HCT116 (cell line): ENCODE measurements around the gene KRTAP10-11. TPM values are rescaled to one million over a fixed set of nuclear protein-coding genes. Genes with fewer than 3 reads are reported as not detected.

Experiments
- ATAC-seq: fragments of 200-7000 bp; cut with Tn5 transposase; 2 replicates; pipeline ENCODE4 v1.9.1; 2020; ENCODE audit warnings: mild to moderate bottlenecking, moderate library complexity
- BruUV-seq: library from RNA; stranded (reverse); fragments of 400-500 nt; replicated peaks from 2 replicates; lab custom pipeline; 2021; lab: Mats Ljungman, UMichigan
- CTCF ChIA-PET: fragments of 300-600 bp; sonication (Branson Sonifier 250); formaldehyde crosslinking; loops from one replicate; lab custom pipeline; 2021; ENCODE audit warnings: antibody characterized with exemption; lab: Charles Lee
- POLR2A ChIA-PET: fragments of 300-600, 350-600 bp; sonication (Branson Sonifier 250); formaldehyde crosslinking; loops from one replicate; lab custom pipeline; 2021; ENCODE audit warnings: antibody characterized with exemption; lab: Charles Lee
- RAD21 ChIA-PET, 2 experiments: fragments of 300-600 bp; sonication (Branson Sonifier 250); formaldehyde crosslinking; loops; one replicate each; lab custom pipeline; 2023; ENCODE audit warnings: low total read pairs in 2 of 2; ENCODE audit not compliant: uncharacterized antibody in 2 of 2, unreplicated experiment in 2 of 2, low non-redundant PET in 1 of 2; lab: Charles Lee
- DNase-seq: peaks from one replicate; pipeline ENCODE4 v3.0.0-alpha.2; 2010; ENCODE audit warnings: low read depth, low spot score
- H2AFZ ChIP-seq: fragments of 200-600 bp; shearing (Covaris generic), sonication (generic); 2 replicates; pipeline ENCODE4 v1.6.1; 2017; ENCODE audit warnings: low read depth, mixed run types, mixed read lengths, antibody characterized with exemption, low read length; ENCODE audit not compliant: poor library complexity, severe bottlenecking
- H3K27ac ChIP-seq: 2 replicates; pipeline ENCODE4 v1.5.1; 2012; ENCODE audit warnings: low read depth, low read length
- H3K27me3 ChIP-seq: fragments of 200-600 bp; sonication (generic); 2 replicates; pipeline ENCODE4 v1.6.1; 2016; ENCODE audit warnings: mixed run types, low read length, mixed read lengths; ENCODE audit not compliant: insufficient read depth
- H3K36me3 ChIP-seq, 2 experiments: fragments of 200-500 bp in 1 of 2; fragments of 200-600 bp in 1 of 2; sonication (Bioruptor generic) in 1 of 2; sonication (generic) in 1 of 2; 2 replicates each; pipeline versions ENCODE4 v1.5.1 to v1.6.1; 2014 to 2016; ENCODE audit warnings: low read length in 2 of 2, inconsistent platforms in 1 of 2, mixed read lengths in 1 of 2, mixed run types in 1 of 2; ENCODE audit not compliant: insufficient read depth in 2 of 2, control insufficient read depth in 1 of 2
- H3K4me1 ChIP-seq, 2 experiments: fragments of 200-600 bp in 1 of 2; sonication (generic) in 1 of 2; 2 replicates each; pipeline versions ENCODE4 v1.5.1 to v1.6.1; 2012 to 2017; ENCODE audit warnings: low read length in 2 of 2, inconsistent platforms in 1 of 2, mild to moderate bottlenecking in 1 of 2, mixed read lengths in 1 of 2, mixed run types in 1 of 2, moderate library complexity in 1 of 2; ENCODE audit not compliant: insufficient read depth in 2 of 2, control insufficient read depth in 1 of 2
- H3K4me2 ChIP-seq: fragments of 200-600 bp; sonication (generic); 2 replicates; pipeline ENCODE4 v1.6.1; 2017; ENCODE audit warnings: mixed run types, low read length, mixed read lengths
- H3K4me3 ChIP-seq, 2 experiments: fragments of 200-600 bp in 1 of 2; sonication (generic) in 1 of 2; replicated peaks in 1 of 2; 2 replicates each; pipeline ENCODE4 v1.5.1; 2011 to 2016; ENCODE audit warnings: low read length in 2 of 2, control low read depth in 1 of 2, low read depth in 1 of 2, mild to moderate bottlenecking in 1 of 2, mixed read lengths in 1 of 2, mixed run types in 1 of 2
- H3K79me2 ChIP-seq: fragments of 200-600 bp; sonication (generic); 2 replicates; pipeline ENCODE4 v1.6.1; 2017; ENCODE audit warnings: mild to moderate bottlenecking, mixed run types, low read length, moderate library complexity, mixed read lengths; ENCODE audit not compliant: insufficient read depth
- H3K9ac ChIP-seq: fragments of 200-600 bp; sonication (generic); 2 replicates; pipeline ENCODE4 v1.6.1; 2016; ENCODE audit warnings: low read length, mixed read lengths
- H3K9me2 ChIP-seq: fragments of 200-600 bp; sonication (generic), shearing (Covaris generic); 2 replicates; pipeline ENCODE4 v1.6.1; 2017; ENCODE audit warnings: mixed run types, mild to moderate bottlenecking, moderate library complexity; ENCODE audit not compliant: insufficient read depth
- H3K9me3 ChIP-seq, 2 experiments: fragments of 200-500 bp in 1 of 2; fragments of 200-600 bp in 1 of 2; sonication (Bioruptor generic) in 1 of 2; sonication (generic) in 1 of 2; 2 replicates each; pipeline ENCODE4 v1.6.1; 2014 to 2017; ENCODE audit warnings: low read length in 2 of 2, mixed read lengths in 2 of 2, inconsistent platforms in 1 of 2, low read depth in 1 of 2, mild to moderate bottlenecking in 1 of 2, mixed run types in 1 of 2, moderate library complexity in 1 of 2; ENCODE audit not compliant: control insufficient read depth in 1 of 2, insufficient read depth in 1 of 2
- H4K20me1 ChIP-seq: fragments of 200-600 bp; sonication (generic), shearing (Covaris generic); 2 replicates; pipeline ENCODE4 v1.6.1; 2017; ENCODE audit warnings: mixed run types, mild to moderate bottlenecking, moderate library complexity; ENCODE audit not compliant: insufficient read depth
- ATF3 ChIP-seq: IDR thresholded peaks from 2 replicates; pipeline ENCODE4 v1.6.1; 2012
- CBX3 ChIP-seq: IDR thresholded peaks from 2 replicates; pipeline ENCODE4 v1.6.1; 2012; ENCODE audit warnings: low read depth
- EGR1 ChIP-seq: IDR thresholded peaks from 2 replicates; pipeline ENCODE4 v1.6.1; 2012; ENCODE audit warnings: low read depth
- EZH2 ChIP-seq: fragments of 200-600 bp; sonication (generic); IDR thresholded peaks from 2 replicates; pipeline ENCODE4 v1.6.1; 2017; ENCODE audit warnings: antibody characterized with exemption, mixed run types
- EZH2phosphoT487 ChIP-seq: fragments of 200-600 bp; IDR thresholded peaks from 2 replicates; pipeline ENCODE4 v1.6.1; 2018; ENCODE audit warnings: antibody characterized with exemption, borderline replicate concordance
- FOSL1 ChIP-seq: IDR thresholded peaks from 2 replicates; pipeline ENCODE4 v1.6.1; 2012; ENCODE audit warnings: low read depth
- MAX ChIP-seq: IDR thresholded peaks from 2 replicates; pipeline ENCODE4 v1.6.1; 2012
- POLR2A ChIP-seq: IDR thresholded peaks from 2 replicates; pipeline ENCODE4 v1.7.0; 2011; ENCODE audit warnings: borderline replicate concordance; ENCODE audit not compliant: insufficient read depth, insufficient read length; ENCODE audit errors: extremely low read depth
- POLR2AphosphoS5 ChIP-seq: IDR thresholded peaks from 2 replicates; pipeline ENCODE4 v1.6.1; 2011; ENCODE audit warnings: mild to moderate bottlenecking, low read depth, low read length, moderate library complexity
- REST ChIP-seq: IDR thresholded peaks from 2 replicates; pipeline ENCODE4 v1.6.1; 2012; ENCODE audit warnings: low read depth
- SRF ChIP-seq: IDR thresholded peaks from 2 replicates; pipeline ENCODE4 v1.6.1; 2012; ENCODE audit warnings: low read depth
- YY1 ChIP-seq: IDR thresholded peaks from 2 replicates; pipeline ENCODE4 v1.6.1; 2011; ENCODE audit warnings: low read length, low read depth, moderate library complexity, mild to moderate bottlenecking; ENCODE audit not compliant: insufficient replicate concordance; ENCODE audit errors: extremely low read depth
- ZBTB33 ChIP-seq: IDR thresholded peaks from 2 replicates; pipeline ENCODE4 v1.6.1; 2011; ENCODE audit warnings: mild to moderate bottlenecking, low read length, moderate library complexity; ENCODE audit not compliant: insufficient replicate concordance; ENCODE audit errors: extremely low read depth
- ZFX ChIP-seq: fragments of 450-650 bp; IDR thresholded peaks from 2 replicates; pipeline ENCODE4 v1.6.1; 2017
- ZNF274 ChIP-seq: fragments of 200-500 bp; sonication (Bioruptor generic); IDR thresholded peaks from 2 replicates; pipeline ENCODE4 v1.6.1; 2014; ENCODE audit warnings: mild to moderate bottlenecking, low read depth, low read length, inconsistent platforms
- intact Hi-C: fragments of 100-400 bp; cut with micrococcal nuclease; formaldehyde crosslinking; loops from 2 replicates; pipeline ENCODE4 v1.10.0; 2022
- total RNA-seq: library from RNA; stranded (reverse); gene quantifications from one replicate; pipeline ENCODE4 v1.2.1, GENCODE V29; 2021; ENCODE audit not compliant: unreplicated experiment

The KRTAP10-11 gene
- total RNA-seq, 1 experiment from 2014 or later = not detected

GRCh38 chr21:44686843-44687561 lies 40.8 kb downstream of the KRTAP10-11 start:
- intact Hi-C loops = no loop called here
- no peaks in the 10 kb centered on the region for H3K9me2 ChIP-seq
- no peaks in the 10 kb centered on the region; a peak in 1 of 4 replicates for H3K9me3 ChIP-seq
- POLR2A ChIA-PET = no interaction called here
- no peak overlapping the region for H2AFZ ChIP-seq
- H3K79me2 ChIP-seq = no peaks in the 10 kb centered on the region
- TF ChIP-seq ZFX (no peak), SRF (no peak)
- ATAC-seq (no peak), DNase-seq (no peak)
- CTCF ChIA-PET = no interaction called here
- no peak overlapping the region for H3K4me3 ChIP-seq
- H3K36me3 ChIP-seq = no peaks in the 10 kb centered on the region
- BruUV-seq = no TSS peak
- no peaks in the 10 kb centered on the region for H3K27me3 ChIP-seq
- H3K27ac ChIP-seq = no peak overlapping the region
- no peak overlapping the region for H3K9ac ChIP-seq
- no peaks in the 10 kb centered on the region for H4K20me1 ChIP-seq
- H3K4me1 ChIP-seq = no peaks in the 10 kb centered on the region
- RAD21 ChIA-PET = no interaction called here
- no peak overlapping the region for H3K4me2 ChIP-seq

GRCh38 chr21:44687671-44688070 lies 41.5 kb downstream of the KRTAP10-11 start:
- Histone ChIP-seq H2AFZ (no peak overlapping the region), H3K4me3 (no peak overlapping the region), H3K4me1 (no peaks in the 10 kb centered on the region), H3K27me3 (no peaks in the 10 kb centered on the region), H3K4me2 (no peak overlapping the region), H3K9me3 (peaks cover 0 to 4% of the 10 kb centered on the region in 2 experiments; a peak in 2 of 4 replicates), H3K9me2 (no peaks in the 10 kb centered on the region), H3K9ac (no peak overlapping the region), H4K20me1 (no peaks in the 10 kb centered on the region), H3K79me2 (no peaks in the 10 kb centered on the region), H3K36me3 (no peaks in the 10 kb centered on the region), H3K27ac (no peak overlapping the region)
- ATAC-seq = no peak
- intact Hi-C loops = no loop called here
- no peak for DNase-seq
- ChIA-PET CTCF (no interaction called here), RAD21 (no interaction called here), POLR2A (no interaction called here)
- BruUV-seq = no TSS peak
- TF ChIP-seq ZBTB33 (no peak), EZH2phosphoT487 (no peak), ZNF274 (no peak), YY1 (no peak), FOSL1 (no peak), REST (no peak), ZFX (no peak), MAX (no peak), EGR1 (no peak), POLR2AphosphoS5 (no peak), CBX3 (no peak), EZH2 (no peak), POLR2A (no peak), ATF3 (no peak)
